D721Med (cell line): Measurements from ENCODE around the gene IL26.

Experiments
- DNase-seq: peaks from one replicate; pipeline ENCODE4 v3.0.0; 2011; ENCODE audit warnings: low spot score; ENCODE audit not compliant: insufficient read length
- FAIRE-seq: peaks from 2 replicates; lab custom pipeline; 2011; peaks lifted over from hg19 to GRCh38; lab: Jason Lieb, UNC
- CTCF ChIP-seq: IDR thresholded peaks from 2 replicates; pipeline ENCODE4 v1.5.1; 2012; ENCODE audit warnings: mild to moderate bottlenecking, control low read depth; ENCODE audit not compliant: insufficient read depth; ENCODE audit errors: missing control alignments

The IL26 gene

GRCh38 chr12:68203460-68203875 lies 22.1 kb downstream of the IL26 start:
- TF ChIP-seq CTCF = no peak
- no peak for DNase-seq
- no peak for FAIRE-seq

DNA sequence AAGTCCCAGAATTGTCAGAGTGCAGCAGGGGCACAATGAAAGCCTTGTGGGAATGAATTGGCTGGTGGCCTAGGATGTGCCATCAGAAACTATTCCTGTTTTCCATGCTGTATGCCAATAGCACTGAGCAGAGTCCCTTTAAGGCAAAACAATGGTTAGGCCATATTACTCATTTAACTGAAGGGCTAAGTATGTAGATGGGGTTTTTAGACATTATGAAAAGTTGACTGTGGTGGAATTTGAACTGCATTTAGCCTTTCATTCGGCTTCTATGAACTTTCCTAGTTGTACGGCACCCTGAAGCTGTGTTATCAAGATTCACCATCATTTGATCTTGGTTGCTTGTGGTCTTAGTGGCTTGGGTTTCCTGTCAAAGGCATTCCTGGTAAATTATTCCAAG lies 24.8 kb downstream of the IL26 start:
- no peak for DNase-seq
- TF ChIP-seq CTCF = no peak
- no peak for FAIRE-seq

- no peak for DNase-seq
- no peak for TF ChIP-seq CTCF
- FAIRE-seq = no peak
Observed at GRCh38 chr12:68199127-68199526, 26.5 kb downstream of the IL26 start.

- no peak for TF ChIP-seq CTCF
- FAIRE-seq = no peak
- no peak for DNase-seq
Observed at GRCh38 chr12:68198507-68199086, 27.0 kb downstream of the IL26 start.

DNA sequence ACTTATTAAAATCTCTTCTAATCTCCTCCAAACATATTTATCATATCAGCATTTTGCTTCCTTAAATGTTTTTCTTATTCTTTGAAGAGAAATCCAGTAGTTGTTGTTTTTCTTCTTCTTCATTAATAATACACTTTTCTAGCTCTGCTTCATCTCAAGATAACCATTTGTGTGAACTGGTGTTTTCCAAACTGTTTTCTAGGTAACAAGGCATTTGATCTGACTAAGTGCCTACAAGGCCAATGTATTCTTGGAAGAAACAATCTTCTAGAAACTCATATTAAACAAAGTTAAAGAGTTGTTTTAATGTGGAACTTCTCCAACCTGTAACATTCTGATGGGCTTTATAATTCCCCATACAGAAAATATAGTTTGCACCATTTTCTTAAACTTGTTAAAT lies 35.3 kb downstream of the IL26 start:
- FAIRE-seq (no peak), DNase-seq (no peak)
- no peak for TF ChIP-seq CTCF

- DNase-seq (no peak), FAIRE-seq (no peak)
- no peak for TF ChIP-seq CTCF
Observed at GRCh38 chr12:68189821-68190242, 35.8 kb downstream of the IL26 start.

GRCh38 chr12:68185598-68185997 lies 40.0 kb downstream of the IL26 start:
- FAIRE-seq = no peak
- DNase-seq = no peak
- no peak for TF ChIP-seq CTCF
